Ascending aorta (tissue), 2 donors: ENCODE measurements around the gene INTS13. TPM values are rescaled to one million over a fixed set of nuclear protein-coding genes. Genes with fewer than 3 reads are reported as not detected.
"Not testable (repeated sequence)": the region's sequence is repeated elsewhere in the genome, so short reads cannot be mapped to it uniquely, and the experiment has no call there.

Experiments used
- DNase-seq, 2 donors: peaks; one replicate each; pipeline ENCODE4 v3.0.0-alpha.2; 2019; ENCODE audit warnings: low spot score in 2 of 2
- H3K27ac ChIP-seq, 2 donors: fragments of 200-600 bp; sonication (generic); one replicate each; pipeline ENCODE4 v1.5.1; 2016 to 2017; ENCODE audit warnings: mild to moderate bottlenecking in 1 of 2
- H3K27me3 ChIP-seq: fragments of 200-600 bp; sonication (generic); one replicate; pipeline ENCODE4 v1.5.1; 2017
- H3K36me3 ChIP-seq, 2 donors: fragments of 200-600 bp; sonication (generic); one replicate each; pipeline ENCODE4 v1.5.1; 2016
- H3K4me1 ChIP-seq, 2 donors: fragments of 200-600 bp; sonication (generic); one replicate each; pipeline ENCODE4 v1.5.1; 2016 to 2017; ENCODE audit warnings: mild to moderate bottlenecking in 1 of 2
- H3K4me3 ChIP-seq, 2 donors: fragments of 200-600 bp; sonication (generic); one replicate each; pipeline ENCODE4 v1.5.1; 2016 to 2017; ENCODE audit warnings: mild to moderate bottlenecking in 1 of 2
- H3K9me3 ChIP-seq, 2 donors: fragments of 200-600 bp; sonication (generic); one replicate each; pipeline ENCODE4 v1.5.1; 2016
- intact Hi-C: fragments of 100-400 bp; cut with DNase I; formaldehyde crosslinking; loops from one replicate; pipeline ENCODE4 v1.15.1; 2023
- total RNA-seq: library from RNA; depleted of rRNA; stranded (reverse); fragments of >200 nt; gene quantifications from one replicate; pipeline ENCODE4 v1.1.0, GENCODE V29; 2016
- TF ChIP-seq, protein P1 (sequence below), 3 experiments: fragments of 200-600 bp in 2 of 3; fragments of 450-650 bp in 1 of 3; sonication (generic) in 2 of 3; IDR thresholded peaks; one replicate each; pipeline ENCODE4 v1.5.1; 2016 to 2019; ENCODE audit warnings: antibody characterized with exemption in 3 of 3, mild to moderate bottlenecking in 1 of 3, moderate library complexity in 1 of 3

Gene INTS13
- total RNA-seq, 1 donor from 2014 or later, result 47.5 TPM

DNA sequence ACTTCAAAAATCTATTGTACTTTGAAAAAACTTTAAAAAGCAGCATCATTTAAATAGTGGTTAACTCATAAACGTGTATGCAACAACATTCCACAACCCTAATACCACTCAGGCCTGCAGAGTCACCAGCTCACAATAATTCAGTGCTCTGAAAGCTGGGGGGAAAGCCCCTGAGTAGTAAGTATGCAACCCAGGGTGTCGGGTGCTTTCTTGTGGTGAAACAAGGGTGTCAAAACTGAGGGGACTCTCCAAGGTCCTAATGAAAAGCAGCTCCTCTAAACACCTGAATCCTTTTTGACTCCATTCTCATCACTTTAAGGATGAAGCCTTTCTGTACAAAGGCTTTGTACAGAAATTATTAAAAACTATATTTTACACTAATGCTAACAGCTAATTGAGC lies 34.2 kb upstream of the INTS13 start:
- Histone ChIP-seq H3K27me3 (no peaks in the 10 kb centered on the region), H3K9me3 (no peaks in the 10 kb centered on the region), H3K36me3 (peaks cover 32 to 51% of the 10 kb centered on the region in 2 donors), H3K4me3 (no peak overlapping the region), H3K27ac (no peak overlapping the region), H3K4me1 (no peaks in the 10 kb centered on the region)
- intact Hi-C loops, result no loop called here
- TF ChIP-seq, protein P1, sequence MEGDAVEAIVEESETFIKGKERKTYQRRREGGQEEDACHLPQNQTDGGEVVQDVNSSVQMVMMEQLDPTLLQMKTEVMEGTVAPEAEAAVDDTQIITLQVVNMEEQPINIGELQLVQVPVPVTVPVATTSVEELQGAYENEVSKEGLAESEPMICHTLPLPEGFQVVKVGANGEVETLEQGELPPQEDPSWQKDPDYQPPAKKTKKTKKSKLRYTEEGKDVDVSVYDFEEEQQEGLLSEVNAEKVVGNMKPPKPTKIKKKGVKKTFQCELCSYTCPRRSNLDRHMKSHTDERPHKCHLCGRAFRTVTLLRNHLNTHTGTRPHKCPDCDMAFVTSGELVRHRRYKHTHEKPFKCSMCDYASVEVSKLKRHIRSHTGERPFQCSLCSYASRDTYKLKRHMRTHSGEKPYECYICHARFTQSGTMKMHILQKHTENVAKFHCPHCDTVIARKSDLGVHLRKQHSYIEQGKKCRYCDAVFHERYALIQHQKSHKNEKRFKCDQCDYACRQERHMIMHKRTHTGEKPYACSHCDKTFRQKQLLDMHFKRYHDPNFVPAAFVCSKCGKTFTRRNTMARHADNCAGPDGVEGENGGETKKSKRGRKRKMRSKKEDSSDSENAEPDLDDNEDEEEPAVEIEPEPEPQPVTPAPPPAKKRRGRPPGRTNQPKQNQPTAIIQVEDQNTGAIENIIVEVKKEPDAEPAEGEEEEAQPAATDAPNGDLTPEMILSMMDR (IDR thresholded peaks at IDR 0.05), result no peak
- no peak for DNase-seq

DNA sequence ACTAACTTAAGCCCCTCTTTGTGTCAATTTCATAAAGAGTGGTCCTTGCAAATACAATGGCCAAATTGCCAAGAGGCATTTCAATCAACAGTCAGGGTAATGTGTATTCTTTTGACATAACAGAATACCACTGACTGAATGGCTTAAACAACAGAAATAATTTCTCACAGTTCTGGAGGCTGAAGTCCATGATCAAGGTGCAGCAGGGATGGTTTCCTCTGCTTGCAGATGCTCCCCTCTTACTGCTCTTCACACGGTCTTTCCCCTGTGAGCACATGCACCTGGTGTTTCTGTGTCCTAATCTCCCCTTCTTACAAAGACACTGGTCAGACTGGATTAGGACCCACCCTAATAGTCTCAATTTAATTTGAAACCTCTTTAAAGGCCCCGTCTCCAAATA lies 32.4 kb upstream of the INTS13 start:
- no peak for DNase-seq
- TF ChIP-seq, protein P1 (IDR thresholded peaks at IDR 0.05), result no peak
- Histone ChIP-seq H3K4me3 (no peak overlapping the region), H3K9me3 (no peaks in the 10 kb centered on the region), H3K27me3 (no peaks in the 10 kb centered on the region), H3K27ac (no peak overlapping the region), H3K36me3 (peaks cover 26 to 50% of the 10 kb centered on the region in 2 donors), H3K4me1 (no peaks in the 10 kb centered on the region)
- intact Hi-C loops, result no loop called here

DNA sequence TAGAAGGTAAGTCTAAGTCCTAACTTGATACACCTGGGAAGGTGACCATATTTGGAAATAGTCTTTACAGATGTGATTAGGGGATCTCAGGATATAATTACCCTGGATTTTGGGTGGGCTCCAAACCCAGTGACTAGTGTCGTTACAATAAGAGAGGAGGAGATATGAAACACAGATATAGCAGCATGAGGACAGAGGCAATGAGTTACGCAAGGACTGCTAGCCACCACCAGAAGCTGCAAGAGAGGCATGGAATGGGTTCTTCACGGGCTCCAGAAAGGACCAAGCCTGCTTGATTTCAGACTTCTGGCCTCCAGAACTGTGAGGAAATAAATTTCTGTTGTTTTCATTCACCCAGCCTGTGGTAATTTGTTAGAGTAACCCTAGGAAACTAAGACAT lies 29.1 kb upstream of the INTS13 start:
- intact Hi-C loops, result no loop called here
- no peaks in the 10 kb centered on the region for H3K4me1 ChIP-seq
- no peak overlapping the region for H3K4me3 ChIP-seq
- no peaks in the 10 kb centered on the region for H3K9me3 ChIP-seq
- no peak for DNase-seq
- no peak overlapping the region for H3K27ac ChIP-seq
- TF ChIP-seq, protein P1 (IDR thresholded peaks at IDR 0.05), result no peak
- no peaks in the 10 kb centered on the region for H3K27me3 ChIP-seq
- peaks cover 21 to 44% of the 10 kb centered on the region in 2 donors for H3K36me3 ChIP-seq

DNA sequence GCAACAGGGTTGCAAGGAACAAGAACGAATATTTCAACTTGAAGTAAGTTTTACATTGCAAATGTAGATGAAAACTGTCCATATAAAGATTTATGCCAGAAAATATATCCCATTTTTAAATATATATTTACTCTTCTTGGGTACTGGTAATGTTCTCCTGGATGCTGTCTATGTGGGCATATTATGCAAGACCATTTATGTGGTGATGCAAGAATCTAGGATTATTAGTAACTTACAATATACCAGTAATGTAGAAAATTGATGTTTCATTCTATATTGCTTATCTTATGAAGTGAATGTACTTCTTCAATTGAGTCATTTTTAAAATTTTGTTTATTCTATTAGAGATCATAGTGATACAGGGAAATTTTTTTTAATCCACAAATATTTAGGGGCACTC lies 25.6 kb upstream of the INTS13 start:
- TF ChIP-seq, protein P1 (IDR thresholded peaks at IDR 0.05), result no peak
- Histone ChIP-seq H3K36me3 (peaks cover 28 to 45% of the 10 kb centered on the region in 2 donors), H3K9me3 (no peaks in the 10 kb centered on the region), H3K4me3 (no peak overlapping the region), H3K27me3 (no peaks in the 10 kb centered on the region), H3K27ac (no peak overlapping the region), H3K4me1 (no peaks in the 10 kb centered on the region)
- DNase-seq, result no peak
- intact Hi-C loops, result no loop called here

DNA sequence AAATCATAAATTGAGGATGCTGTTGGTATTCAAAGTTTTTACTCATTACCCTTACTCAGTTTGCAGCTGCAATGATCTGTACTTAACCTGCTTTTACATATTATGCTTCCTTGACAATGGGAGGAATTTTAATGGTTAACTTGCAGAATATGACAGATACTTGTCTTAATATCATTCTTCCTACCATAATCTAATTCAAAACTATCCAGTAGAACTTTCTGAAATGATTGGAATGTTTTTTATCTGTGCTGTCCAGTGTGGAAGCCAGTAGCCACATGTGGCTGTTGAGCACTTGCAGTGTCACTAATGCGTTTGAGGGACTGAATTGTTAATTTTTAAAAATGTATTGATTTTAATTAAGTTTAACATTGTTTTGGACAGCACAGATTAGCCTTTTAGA lies 24.0 kb upstream of the INTS13 start:
- no peak overlapping the region for H3K4me3 ChIP-seq
- H3K27ac ChIP-seq, result no peak overlapping the region
- H3K27me3 ChIP-seq, result no peaks in the 10 kb centered on the region
- H3K4me1 ChIP-seq, result no peaks in the 10 kb centered on the region
- DNase-seq, result no peak
- no peaks in the 10 kb centered on the region for H3K9me3 ChIP-seq
- peaks cover 34 to 55% of the 10 kb centered on the region in 2 donors for H3K36me3 ChIP-seq
- intact Hi-C loops, result no loop called here
- TF ChIP-seq, protein P1 (IDR thresholded peaks at IDR 0.05), result no peak

DNA sequence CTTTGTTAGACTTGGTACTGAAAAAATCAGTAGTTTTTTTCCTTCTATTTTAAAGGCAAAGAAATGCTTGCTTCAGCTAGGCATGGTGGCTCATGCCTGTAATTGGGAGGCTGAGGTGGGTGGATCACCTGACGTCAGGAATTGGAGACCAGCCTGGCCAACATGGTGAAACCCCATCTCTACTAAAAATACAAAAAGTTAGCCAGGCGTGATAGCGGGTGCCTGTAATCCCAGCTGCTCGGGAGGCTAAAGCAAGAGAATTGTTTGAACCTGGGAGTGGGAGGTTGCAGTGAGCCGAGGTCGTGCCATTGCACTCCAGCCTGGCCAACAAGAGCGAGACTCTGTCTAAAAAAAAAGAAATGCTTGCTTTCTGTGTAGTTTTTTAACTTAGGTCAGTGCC lies 23.6 kb upstream of the INTS13 start:
- H3K27me3 ChIP-seq, intact Hi-C loops, H3K27ac ChIP-seq, H3K9me3 ChIP-seq, DNase-seq, H3K4me3 ChIP-seq, H3K4me1 ChIP-seq: not testable (repeated sequence)
- peaks cover 38 to 57% of the 10 kb centered on the region in 2 donors for H3K36me3 ChIP-seq
